Activated CD4-positive, CD25-positive, alpha-beta regulatory T cell treated with anti-CD3 and anti-CD28 coated beads, Interleukin-2, amount 50 U/mL, for 24 hours (primary cell): ENCODE measurements around the gene MICAL3.

ENCODE experiments used
- ATAC-seq, 2 donors: fragments of 150-1000 bp; cut with Tn5 transposase; one replicate each; pipeline ENCODE4 v1.10.0; 2021; ENCODE audit warnings: mild to moderate bottlenecking in 1 of 2, moderate library complexity in 1 of 2

MICAL3 gene

DNA sequence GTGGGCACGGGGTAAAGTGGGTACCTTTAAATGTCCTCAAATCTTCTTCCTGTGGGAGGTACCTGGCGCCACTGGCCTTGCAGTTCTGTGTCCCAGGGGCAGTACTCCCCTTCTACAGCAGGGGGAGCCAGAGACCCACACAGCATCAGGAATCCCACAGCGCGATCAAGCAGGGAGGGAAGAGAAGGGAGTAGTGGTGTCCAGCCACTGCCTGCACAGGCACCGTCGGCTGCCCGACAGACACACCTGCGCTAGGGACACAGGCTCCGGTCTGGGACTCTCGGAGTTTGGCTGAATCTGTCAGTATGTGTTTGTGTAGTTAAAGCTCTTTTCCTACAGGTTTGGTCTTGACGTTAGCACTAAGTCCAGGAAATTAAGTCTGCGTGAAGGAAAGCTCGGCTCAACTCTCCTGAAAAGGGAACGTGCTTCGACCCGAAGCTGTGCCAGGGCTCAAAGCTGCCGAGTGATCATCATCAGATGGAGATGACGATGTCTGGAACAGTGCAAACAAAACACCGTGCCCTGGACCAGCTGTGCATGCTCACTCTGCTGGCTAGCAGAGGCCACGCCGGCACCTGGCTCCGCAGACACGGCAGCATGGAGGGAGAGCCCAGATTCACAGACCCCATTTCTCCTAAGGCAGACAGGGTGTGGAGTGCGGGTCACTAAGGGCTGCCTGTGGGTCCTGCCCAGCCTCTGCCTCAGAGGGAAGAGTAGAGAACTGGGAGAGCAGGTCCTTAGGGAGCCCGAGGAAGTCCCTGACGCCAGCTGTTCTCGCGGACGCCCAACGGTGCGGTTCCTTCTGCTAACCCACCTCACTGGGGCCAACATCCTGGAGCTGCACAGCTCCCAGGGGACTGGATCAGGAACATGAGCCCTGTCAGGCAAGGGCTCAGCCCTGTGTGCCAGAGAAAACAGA is 194.1 kb downstream of the MICAL3 start:
- peak; percentile 85 to 87 for ATAC-seq

GRCh38 chr22:17829695-17830042 is 194.7 kb downstream of the MICAL3 start:
- no peak for ATAC-seq

GRCh38 chr22:17828502-17829080 is 195.8 kb downstream of the MICAL3 start:
- no peak for ATAC-seq

- ATAC-seq, result no peak
These were observed 196.9 kb downstream of the MICAL3 start for GRCh38 chr22:17827466-17827865.

DNA sequence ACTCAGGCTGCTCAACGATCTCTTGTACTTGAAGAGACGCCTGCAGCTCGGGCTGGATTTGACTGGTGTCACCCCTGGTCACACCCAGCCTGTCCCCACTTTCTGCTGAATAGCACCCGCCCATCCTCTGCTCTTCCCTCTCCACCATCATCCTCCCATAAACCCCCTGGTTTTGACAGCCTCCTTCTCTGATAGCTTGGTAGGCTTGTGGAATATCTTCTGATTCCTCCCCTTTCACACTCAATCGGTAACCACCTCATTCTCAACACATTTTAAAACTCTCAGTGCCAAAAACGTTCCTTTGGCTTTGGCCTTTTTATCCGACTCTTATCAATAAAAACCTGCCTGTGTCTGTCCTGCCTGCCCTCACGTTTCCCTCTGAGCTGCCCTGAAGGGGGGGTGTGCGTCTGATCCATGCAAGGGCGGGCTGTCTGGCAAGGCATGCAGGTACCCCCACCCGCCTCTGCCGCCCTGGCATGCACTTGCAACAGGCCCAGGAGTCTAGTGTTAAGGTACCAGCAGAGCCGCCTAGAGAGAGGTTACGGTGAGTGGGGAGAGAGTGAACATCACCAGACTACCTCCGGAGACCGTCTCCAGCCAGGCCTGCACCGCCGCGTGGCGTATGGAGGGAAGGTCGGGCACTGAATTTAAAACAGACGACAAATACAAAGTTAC is 198.3 kb downstream of the MICAL3 start:
- no peak for ATAC-seq

DNA sequence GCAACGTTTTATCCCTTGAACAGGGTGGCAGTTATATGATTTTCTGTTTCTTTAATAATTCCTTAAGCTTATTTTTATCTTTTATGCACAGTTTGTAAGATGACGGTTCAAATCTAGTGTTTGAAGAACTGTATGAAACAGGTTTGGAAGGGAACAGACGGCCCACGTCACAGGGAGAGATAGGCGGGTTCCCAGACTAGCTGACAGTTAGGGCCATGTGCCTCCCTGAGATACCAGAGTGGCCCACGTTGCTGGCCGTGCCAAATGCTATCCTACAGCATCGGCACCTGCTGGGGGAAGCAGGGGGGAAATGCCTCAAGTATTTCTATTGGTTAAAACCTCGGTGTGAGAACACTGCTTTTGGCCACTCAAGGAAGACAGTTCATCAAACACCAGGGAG is 199.9 kb downstream of the MICAL3 start:
- no peak for ATAC-seq

- ATAC-seq, result no peak
These were observed 200.4 kb downstream of the MICAL3 start for GRCh38 chr22:17823964-17824363.

DNA sequence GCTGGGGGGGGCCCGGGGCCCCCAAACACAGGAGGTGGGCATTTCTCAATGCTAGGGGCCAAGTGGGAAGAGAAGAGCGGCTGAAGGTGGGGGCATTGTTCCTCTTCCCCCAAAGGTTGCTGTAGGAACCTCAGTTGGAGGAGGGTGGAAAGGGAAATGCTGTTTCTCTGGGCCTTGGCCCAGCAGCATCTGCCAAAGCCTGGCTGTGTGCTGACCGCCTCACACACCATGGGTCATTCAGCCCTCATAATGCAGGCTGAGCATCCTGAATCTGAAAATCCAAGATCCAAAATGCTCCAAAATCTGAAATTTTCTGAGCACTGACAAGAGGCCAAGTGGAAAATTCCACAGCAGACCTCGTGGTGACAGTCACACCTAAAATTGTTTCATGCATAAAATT is 201.1 kb downstream of the MICAL3 start:
- ATAC-seq, result no peak

- no peak for ATAC-seq
These were observed 202.3 kb downstream of the MICAL3 start for GRCh38 chr22:17822087-17822486.

- no peak for ATAC-seq
These were observed 203.4 kb downstream of the MICAL3 start for GRCh38 chr22:17820879-17821439.

DNA sequence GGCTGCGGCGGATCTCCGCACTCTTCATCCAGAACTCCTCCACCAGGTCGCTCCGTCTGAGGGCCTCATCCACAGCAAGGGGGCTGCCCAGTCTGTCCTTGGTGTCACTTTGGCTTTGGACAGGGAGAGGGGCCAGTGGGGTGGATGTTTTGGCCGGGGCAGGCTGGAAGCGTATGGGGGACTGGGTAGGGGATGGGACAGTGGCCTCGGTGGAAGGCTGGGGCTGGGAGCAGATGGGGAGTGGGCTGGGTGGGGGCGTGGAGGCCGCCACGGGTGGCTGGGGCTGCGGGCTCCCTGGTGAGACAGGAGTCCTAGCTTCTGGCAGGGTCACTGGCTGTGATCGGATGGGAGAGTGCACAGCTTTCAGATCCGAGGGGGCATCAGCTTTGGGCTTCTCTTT is 205.7 kb downstream of the MICAL3 start:
- ATAC-seq, result no peak

GRCh38 chr22:17818180-17818579 is 206.2 kb downstream of the MICAL3 start:
- ATAC-seq, result no peak

GRCh38 chr22:17817511-17818065 is 206.8 kb downstream of the MICAL3 start:
- no peak for ATAC-seq

GRCh38 chr22:17817079-17817478 is 207.3 kb downstream of the MICAL3 start:
- no peak for ATAC-seq

GRCh38 chr22:17816649-17817048 is 207.7 kb downstream of the MICAL3 start:
- ATAC-seq, result no peak

- ATAC-seq, result no peak
These were observed 208.6 kb downstream of the MICAL3 start for GRCh38 chr22:17815703-17816254.

DNA sequence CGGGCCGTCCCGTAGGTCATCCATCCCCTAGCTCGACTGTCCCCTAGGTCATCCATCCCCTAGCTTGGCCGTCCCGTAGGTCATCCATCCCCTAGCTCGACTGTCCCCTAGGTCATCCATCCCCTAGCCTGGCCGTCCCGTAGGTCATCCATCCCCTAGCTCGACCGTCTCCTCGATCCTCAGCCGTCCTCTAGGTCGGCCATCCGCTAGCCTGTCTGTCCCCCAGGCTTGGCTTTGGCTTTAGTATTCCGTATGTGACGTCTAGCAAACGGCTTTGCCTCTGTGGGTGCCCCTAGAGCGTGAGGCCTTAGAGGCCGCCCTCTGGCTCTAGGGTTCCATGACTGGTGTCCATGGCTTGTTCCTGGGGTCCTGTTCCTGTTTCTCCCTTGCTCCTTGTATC is 209.5 kb downstream of the MICAL3 start:
- no peak for ATAC-seq

- ATAC-seq, result no peak
These were observed 210.3 kb downstream of the MICAL3 start for GRCh38 chr22:17814084-17814483.

DNA sequence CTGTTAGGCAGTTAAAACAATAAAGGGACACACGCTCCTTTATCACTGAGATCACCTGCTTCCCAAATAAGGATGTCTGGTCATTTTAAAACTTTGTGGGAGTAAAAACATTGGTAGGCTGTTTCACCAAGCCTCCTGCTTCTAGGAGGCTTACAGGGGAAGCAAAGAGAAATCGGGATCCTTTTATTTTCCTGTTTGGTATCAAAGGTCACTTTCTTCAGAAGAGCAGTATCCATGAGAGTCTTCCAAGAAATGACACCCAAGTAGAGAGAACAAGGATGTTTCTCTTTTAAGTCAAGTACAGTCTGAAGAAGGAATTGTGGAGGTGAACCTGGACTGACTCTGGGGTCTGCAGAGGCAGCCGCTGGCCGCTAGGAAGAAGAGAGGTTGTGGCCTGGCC is 213.2 kb downstream of the MICAL3 start:
- no peak for ATAC-seq

DNA sequence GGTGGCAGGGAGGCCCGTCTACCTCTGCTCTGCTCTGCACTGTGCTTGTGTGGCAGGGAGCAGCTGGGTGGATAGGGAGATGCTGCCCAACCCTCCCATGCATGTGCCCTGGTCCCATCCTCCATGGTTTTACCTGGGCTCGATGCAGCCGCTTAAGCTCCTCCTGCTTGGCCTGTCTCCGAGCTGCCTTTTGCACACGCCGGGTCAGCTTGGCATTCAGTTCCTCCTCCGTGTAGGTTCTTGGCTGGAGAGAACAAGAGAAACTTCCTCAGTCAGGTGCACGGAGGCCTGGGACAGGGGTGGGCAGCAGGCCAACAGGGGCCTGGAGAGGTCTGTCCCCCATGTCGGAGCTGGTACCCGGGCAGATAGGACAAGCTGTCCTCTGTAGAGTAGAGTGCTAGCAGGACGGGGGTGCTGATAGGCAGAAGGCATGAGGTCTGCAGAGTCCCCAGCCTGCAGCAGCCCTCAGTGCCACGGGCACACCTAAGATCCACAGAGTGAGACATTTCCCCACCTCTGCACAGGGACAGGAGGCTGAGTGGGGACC is 213.7 kb downstream of the MICAL3 start:
- ATAC-seq, result no peak

GRCh38 chr22:17808693-17809403 is 215.5 kb downstream of the MICAL3 start:
- no peak for ATAC-seq
